ENCODE results near the gene RAB1B.
"Not testable (repeated sequence)": the region's sequence is repeated elsewhere in the genome, so short reads cannot be mapped to it uniquely, and the experiment has no call there.

The RAB1B gene

DNA sequence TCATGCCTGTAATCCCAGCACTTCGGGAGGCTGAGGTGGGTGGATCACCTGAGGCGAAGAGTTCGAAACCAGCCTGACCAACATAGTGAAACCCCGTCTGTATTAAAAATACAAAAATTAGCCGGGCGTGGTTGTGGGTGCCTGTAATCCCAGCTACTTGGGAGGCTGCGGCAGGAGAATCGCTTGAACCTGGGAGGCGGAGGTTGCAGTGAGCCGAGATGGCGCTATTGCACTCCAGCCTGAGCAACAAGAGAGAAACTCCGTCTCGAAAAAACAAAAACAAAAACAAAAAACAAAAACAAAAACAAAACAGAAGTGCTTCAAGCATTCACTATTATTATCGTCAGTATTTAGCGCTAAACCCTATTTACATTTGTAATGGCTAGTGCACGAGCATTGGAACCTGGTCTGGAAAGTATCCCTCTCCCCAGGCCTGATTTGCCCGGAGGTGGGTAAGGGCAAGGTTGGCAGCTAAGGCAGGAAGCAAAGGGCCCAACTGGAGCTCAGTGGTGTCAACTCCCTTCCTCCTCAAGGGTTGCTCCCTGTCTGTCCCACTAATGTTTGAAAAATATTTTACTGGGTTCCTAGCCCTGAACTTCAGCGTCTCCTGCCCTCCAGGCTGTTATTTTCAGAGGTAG is 42.5 kb downstream of the RAB1B start:
- not testable (repeated sequence) for DNase-seq

DNA sequence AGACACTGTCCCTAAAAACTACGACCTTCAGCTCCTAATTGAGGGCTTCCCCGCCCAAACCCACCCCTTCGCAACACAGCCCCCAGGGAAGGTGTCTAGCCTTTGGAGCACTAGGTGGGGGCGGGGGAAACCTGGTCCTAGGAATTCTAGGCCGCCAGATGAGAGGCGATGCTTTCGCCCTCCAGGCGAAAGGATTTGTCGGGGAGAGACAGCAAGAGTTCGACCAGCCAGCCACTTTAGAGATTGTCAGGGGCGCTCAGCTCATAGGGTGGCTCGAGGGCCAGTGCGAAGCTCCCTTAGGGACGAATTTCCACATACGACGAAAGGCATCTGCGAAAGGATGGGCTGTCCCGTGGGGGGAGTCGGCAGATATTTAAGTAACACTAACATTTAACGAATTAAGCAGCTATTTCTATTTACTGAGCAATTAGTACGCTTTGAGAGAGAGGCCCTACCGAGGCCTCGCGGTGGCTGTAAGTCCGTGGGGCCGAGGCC is 43.1 kb downstream of the RAB1B start:
- DNase-seq, result no peak

GRCh38 chr11:66311965-66312548 is 43.6 kb downstream of the RAB1B start:
- DNase-seq, result peak; percentile 95

GRCh38 chr11:66312549-66313320 is 44.3 kb downstream of the RAB1B start:
- DNase-seq, result peak; percentile 96

- no peak for DNase-seq
Observed at GRCh38 chr11:66313321-66314185, 45.1 kb downstream of the RAB1B start.

- no peak for DNase-seq
Observed at GRCh38 chr11:66314186-66314501, 45.7 kb downstream of the RAB1B start.

DNA sequence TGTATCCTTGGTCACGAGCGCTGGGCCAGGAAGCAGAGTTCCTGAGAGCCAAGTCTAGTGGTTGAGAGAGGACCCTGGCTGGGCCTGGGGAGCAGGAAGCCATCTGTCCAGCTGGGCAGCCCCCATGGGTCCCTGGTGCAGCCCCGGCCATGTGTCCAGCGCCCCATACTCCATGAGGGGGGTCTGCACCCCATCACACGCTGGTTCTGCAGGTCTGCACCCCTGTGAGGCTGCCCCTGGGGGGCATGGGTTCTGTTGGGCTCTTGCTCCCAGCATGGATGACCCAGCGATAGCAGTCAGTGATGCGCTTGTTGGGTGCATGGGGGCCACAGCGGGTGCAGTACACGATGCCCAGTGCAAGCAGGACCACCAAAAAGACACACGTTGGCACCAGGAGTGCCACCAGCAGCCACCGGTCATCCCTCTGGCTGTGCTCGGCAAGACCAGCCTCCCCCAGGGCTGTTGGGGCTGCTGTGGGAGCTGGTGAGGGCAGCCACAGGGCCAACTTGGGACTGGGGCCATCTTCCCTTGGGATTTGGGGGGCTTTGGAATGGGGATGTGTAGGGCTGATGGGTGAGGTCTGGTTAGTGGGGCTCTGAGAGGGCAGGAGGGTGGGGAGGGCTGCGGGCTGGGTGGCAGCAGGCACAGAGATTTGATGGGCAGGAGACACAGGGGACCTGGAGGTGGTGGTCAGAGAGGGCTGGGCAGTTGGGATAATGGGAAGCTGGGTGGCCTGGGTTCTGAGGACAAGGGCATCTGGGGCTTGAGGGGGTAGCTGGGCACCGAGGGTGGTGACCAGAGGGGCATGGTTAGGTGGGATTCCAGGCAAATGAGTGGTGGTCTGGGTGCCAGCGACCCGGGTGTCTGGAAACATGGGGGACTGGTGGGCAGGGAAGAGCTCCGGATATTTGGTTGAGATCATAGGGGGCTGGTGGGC is 46.4 kb downstream of the RAB1B start:
- DNase-seq, result no peak

DNA sequence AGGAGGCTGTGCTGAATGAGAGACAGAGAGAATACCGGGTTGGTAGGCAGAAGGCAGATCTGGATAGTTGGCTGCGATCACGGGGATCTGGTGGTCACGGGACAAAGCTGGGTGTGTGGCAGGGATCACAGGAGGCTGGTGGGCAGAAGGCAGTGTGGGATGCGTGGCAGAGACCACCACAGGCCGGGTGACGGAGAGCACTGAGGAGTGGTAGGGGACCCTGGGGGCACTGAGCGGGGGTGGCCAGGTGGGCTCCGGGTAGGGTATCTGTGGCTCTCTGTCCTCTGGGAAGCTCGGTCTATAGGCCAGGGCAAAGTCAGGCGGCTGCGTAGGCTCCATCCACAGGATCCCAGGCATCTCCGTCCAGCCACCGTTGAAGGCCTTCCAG is 47.1 kb downstream of the RAB1B start:
- DNase-seq, result no peak

GRCh38 chr11:66315921-66316811 is 47.7 kb downstream of the RAB1B start:
- DNase-seq, result no peak

- DNase-seq, result no peak
Observed at GRCh38 chr11:66316849-66317251, 48.4 kb downstream of the RAB1B start, which contains the start of gene CD248. CD248 (minus strand) TSS chr11:66317044; CDS start chr11:66317027, 17 bp downstream.

DNA sequence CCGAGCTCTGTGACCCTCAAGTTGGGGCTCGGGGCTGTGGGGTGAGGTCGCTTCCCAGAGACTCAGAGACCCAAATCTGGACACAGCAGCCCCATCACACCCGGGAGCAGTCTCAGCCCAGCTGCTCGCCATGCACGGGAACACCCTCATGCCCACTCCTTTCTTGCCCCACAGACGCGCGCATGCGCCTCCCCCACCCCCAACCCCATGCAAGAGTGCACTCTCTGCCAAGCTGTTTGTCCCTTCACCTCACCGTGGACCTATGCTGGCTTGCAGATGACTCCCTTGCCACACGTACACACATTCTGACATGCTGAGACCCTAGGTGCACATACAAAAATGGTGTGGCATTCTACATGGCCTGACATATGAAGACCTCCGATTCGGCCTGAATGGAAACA is 48.9 kb downstream of the RAB1B start:
- no peak for DNase-seq

DNA sequence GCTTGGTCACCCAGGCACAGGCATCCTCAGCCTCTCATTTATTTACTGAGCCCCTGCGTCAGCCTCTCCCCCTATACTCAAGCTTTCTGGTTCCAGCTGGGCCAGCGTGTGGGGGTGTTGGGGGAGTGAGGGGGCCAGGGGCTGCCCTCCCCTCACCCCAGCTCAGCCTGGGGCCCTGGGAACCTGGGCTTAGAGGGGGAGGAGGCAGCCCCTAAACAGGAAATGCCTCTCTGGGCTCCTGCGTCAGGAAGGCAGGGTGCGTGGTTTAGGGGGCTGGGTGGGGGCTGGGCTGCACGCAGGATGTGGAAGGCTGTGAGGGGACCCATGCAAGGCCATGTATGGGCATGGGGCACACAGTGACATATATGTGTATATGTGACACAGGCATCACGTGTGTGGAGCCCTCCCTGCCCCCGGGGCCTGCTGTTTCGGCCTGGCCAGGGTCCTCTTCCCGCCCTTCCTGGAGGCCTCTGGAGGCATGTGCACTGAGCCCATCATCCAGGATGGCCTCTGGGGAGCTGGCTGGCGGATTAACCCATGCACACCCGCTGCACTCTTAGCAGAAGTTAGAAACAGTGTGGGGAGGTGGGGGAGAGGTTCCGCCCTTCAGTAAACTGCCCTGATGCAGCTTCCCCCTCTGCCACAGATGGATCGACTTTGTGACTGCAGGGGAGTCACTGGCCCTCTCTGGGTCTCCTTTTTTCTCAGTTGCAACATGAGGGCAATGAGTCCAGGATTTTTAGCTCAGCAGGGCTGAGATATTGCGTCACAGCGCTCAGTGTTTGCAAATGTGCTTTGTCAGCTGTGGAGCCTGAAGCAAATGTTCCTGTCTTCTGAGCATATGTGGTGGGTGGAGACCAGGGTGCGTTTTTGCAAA is 49.5 kb downstream of the RAB1B start:
- no peak for DNase-seq

- no peak for DNase-seq
Observed at GRCh38 chr11:66318600-66318970, 50.1 kb downstream of the RAB1B start.

DNA sequence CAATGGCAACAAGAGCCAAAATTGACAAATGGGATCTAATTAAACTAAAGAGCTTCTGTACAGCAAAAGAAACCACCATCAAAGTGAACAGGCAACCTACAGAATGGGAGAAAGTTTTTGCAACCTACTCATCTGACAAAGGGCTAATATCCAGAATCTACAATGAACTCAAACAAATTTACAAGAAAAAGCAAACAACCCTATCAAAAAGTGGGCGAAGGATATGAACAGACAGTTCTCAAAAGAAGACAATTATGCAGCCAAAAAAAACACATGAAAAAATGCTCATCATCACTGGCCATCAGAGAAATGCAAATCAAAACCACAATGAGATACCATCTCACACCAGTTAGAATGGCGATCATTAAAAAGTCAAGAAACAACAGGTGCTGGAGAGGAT is 51.9 kb downstream of the RAB1B start:
- not testable (repeated sequence) for DNase-seq

DNA sequence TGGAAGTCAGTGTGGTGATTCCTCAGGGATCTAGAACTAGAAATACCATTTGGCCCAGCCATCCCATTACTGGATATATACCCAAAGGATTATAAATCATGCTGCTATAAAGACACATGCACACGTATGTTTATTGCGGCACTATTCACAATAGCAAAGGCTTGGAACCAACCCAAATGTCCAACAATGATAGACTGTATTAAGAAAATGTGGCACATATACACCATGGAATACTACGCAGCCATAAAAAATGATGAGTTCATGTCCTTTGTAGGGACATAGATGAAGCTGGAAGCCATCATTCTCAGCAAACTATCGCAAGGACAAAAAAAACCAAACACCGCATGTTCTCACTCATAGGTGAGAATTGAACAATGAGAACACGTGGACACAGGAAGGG is 52.3 kb downstream of the RAB1B start:
- not testable (repeated sequence) for DNase-seq

GRCh38 chr11:66321606-66322005 is 53.2 kb downstream of the RAB1B start:
- no peak for DNase-seq

DNA sequence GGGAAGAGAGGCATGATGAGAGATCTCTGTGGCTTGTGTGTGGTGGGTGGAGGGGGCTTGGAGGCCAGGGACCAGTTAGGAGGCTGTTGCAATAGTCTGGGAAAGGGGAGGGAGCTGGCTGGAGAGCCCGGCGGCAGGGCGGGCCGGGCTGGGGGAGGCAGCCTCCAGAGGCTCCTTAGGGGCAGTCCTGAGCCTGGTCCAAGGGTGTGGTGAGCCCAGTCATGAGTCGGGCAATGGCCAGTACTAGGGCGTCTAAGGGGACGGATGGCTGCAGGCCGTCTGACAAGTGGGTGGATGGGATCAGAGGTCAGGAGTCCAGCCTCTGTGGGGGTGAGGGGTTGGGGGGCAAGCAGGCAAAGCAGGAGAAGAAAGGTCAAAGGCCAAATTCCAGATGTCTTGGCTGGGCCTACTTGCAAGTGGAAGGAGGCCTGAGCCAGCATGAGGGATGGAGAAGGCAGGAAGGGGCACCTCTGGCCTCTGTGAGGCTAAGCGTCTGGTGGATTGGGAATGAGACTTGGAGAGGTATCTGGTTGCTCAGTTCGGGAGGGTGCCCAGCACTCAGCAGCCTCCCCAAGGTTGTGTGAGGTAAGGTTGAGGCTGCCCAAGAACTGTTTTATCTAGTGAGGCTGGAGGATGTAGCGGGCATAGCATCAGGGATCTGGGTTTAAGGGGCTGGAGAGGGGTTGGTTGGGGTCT is 54.4 kb downstream of the RAB1B start:
- DNase-seq, result no peak

GRCh38 chr11:66323684-66324083 is 55.2 kb downstream of the RAB1B start:
- no peak for DNase-seq

DNA sequence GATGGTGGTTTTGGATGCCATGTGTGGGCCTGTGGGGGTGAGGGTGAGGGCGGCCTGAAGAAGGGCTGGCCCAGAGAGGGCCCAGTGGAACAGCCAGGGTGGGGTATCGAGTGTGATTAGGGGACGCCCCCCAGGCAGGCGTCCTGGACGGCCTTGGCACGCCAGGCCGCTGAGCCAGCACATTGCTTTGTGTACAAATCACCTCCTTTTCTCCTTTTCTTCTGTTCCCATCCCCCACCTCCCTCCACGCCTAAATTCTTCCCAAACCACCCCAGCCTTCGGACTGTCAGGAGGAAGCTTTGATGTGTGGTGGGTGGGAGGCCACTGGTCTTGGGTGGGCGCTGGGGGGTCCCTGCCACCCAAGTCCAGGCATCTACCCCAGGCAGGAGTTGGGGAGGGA is 56.2 kb downstream of the RAB1B start:
- DNase-seq, result no peak
